Measurements from ENCODE around the gene GFRA4.

DNA sequence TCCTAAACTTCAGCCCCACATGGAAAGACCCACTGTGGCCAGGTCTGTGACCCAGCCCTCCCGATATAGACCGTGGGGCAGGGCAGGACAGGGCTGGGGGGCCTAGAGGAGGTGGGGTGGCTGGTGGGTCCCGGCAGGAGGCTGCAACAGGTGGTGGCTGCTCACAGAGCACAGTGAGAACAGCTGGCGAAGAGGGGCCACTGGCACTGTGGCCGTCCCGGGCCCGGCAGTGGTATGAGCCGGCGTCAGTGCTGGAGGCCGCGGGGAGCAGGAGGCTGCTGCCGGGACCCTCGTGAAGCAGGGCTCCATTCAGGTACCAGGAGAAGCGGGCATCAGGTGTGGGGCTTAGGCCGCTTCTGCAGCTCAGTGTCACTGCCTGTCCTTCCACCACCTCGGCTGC lies 35.8 kb upstream of the GFRA4 start:
- TF ChIP-seq CTCF (IDR thresholded peaks at IDR 0.05 in 8 of 11, conservative IDR thresholded peaks at IDR 0.05 in 3 of 11), result no peak
- no peak for TF ChIP-seq POLR2A (IDR thresholded peaks at IDR 0.05)
- TF ChIP-seq POLR2AphosphoS5 (IDR thresholded peaks at IDR 0.05), result no peak

Measured in spleen (tissue), 7 donors.